Measurements from ENCODE around the gene GKN2.

GKN2 gene, protein sequence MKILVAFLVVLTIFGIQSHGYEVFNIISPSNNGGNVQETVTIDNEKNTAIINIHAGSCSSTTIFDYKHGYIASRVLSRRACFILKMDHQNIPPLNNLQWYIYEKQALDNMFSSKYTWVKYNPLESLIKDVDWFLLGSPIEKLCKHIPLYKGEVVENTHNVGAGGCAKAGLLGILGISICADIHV

DNA sequence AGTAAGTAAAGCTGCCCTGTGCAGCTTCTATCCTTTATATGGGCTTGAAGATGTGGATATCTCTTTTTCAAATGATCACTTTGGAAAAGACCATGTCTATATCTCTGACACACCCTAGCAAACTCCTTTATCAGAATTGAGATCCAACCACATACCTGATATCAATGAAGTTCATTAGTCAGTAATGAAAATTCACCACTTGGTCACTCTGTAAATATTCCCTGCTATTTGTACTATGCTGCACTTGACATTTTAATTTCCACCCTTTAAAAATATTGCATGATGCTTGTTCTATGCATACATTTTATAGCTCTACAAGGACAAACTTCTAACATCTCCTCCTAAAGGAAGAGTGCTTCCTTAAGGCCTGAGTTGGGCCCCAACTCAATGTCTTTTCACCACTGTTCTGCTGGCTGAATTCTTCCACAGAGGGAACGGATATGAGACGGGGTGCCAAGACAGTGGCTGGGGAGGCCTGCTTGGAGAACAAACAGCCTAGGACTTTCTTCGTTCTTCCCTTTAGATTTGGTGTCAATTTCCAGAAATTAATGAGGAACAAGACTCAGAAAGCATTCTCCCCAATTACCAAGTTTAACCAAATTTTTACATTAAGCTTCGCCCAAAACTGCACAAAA, at the start of gene GKN2:
Gene GKN2, minus strand, starts transcription at position 7 of the 635 bp plus-strand sequence. CDS start 32 bp downstream, outside the sequence.
- H3K4me1 ChIP-seq (ENCODE audit: control insufficient read depth, insufficient read depth, low read length), result peaks cover 3% of the 10 kb centered on the region; the same call in 1 of the 2 replicates
- H3K9me3 ChIP-seq (ENCODE audit: control insufficient read depth, insufficient read depth, low read depth, low read length), result no peaks in the 10 kb centered on the region
- no peak within 1 kb of the TSS for H3K4me3 ChIP-seq (ENCODE audit: low read depth, low read length)
- no peak within 1 kb of the TSS for H3K9ac ChIP-seq (ENCODE audit: low read length)
- H3K27ac ChIP-seq (ENCODE audit: low read depth, low read length), result no peak within 1 kb of the TSS
- no peaks in the 10 kb centered on the region for H3K27me3 ChIP-seq (ENCODE audit: control insufficient read depth, insufficient read depth, low read length)
- H3K36me3 ChIP-seq (ENCODE audit: control insufficient read depth, insufficient read depth, low read length), result no peaks in the 10 kb centered on the region

DNA sequence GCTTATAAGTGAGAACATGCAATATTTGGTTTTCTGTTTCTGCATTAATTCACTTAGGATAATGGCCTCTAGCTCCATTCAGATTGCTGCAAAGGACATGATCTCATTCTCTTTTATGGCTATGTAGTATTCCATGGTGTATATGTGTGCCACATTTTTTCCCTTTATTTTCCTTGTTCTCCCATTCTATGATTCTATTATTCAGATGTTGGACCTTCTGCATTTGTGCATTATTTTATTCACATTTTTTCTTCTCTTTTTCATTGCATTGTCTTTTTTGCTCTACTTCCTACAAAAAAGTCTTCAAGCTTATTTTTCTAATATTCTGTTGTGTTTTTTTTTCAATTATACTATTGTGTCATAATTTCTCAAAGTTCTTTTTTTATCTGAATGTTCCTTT, 49.2 kb upstream of the GKN2 start:
- Histone ChIP-seq H3K9me3 (ENCODE audit: control insufficient read depth, insufficient read depth, low read depth, low read length) (peaks cover 8% of the 10 kb centered on the region), H3K27me3 (ENCODE audit: control insufficient read depth, insufficient read depth, low read length) (no peaks in the 10 kb centered on the region), H3K27ac (ENCODE audit: low read depth, low read length) (no peak overlapping the region), H3K4me1 (ENCODE audit: control insufficient read depth, insufficient read depth, low read length) (no peaks in the 10 kb centered on the region), H3K4me3 (ENCODE audit: low read depth, low read length) (no peak overlapping the region), H3K9ac (ENCODE audit: low read length) (no peak overlapping the region), H3K36me3 (ENCODE audit: control insufficient read depth, insufficient read depth, low read length) (no peaks in the 10 kb centered on the region)

DNA sequence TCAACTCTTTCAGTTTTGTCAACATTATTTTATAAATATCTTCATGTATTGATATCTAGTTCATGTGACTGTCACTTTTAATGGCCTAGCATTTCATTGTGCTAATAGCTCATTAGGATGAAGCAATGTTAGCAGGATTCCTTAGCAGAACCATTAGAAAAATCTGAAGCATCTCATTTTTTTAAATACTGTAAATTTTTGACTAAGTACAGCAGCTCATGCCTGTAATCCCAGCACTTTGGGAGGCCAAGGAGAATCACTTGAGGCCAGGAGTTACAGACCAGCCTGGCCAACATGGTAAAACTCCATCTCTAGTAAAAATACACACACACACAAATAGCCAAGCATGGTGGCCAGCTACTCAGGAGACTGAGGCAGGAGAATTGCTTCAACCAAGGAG, 44.7 kb upstream of the GKN2 start:
- Histone ChIP-seq H3K4me1 (ENCODE audit: control insufficient read depth, insufficient read depth, low read length) (no peaks in the 10 kb centered on the region), H3K36me3 (ENCODE audit: control insufficient read depth, insufficient read depth, low read length) (no peaks in the 10 kb centered on the region), H3K9me3 (ENCODE audit: control insufficient read depth, insufficient read depth, low read depth, low read length) (peaks cover 4% of the 10 kb centered on the region; the same call in 1 of the 2 replicates), H3K27ac (ENCODE audit: low read depth, low read length) (no peak overlapping the region), H3K4me3 (ENCODE audit: low read depth, low read length) (no peak overlapping the region), H3K27me3 (ENCODE audit: control insufficient read depth, insufficient read depth, low read length) (no peaks in the 10 kb centered on the region), H3K9ac (ENCODE audit: low read length) (no peak overlapping the region)

DNA sequence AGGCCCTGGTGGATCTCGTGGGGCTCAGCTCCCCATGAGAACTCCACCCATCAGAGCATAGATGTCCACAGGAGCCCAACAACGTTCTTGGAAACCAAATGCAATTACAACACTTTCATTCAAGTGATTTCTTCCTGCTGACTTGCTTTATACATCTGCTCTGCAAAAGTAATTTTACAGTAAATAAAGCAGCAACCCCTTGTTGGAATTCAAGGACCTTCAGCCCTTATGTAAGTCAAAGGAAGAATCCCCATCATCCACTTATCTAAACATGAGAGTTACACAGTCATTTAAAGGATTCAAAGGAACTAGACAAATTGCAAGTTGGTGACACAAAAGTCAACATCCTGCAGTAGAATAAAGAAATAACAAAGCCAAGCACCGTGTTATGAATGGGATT, 43.2 kb upstream of the GKN2 start:
- Histone ChIP-seq H3K4me3 (ENCODE audit: low read depth, low read length) (no peak overlapping the region), H3K36me3 (ENCODE audit: control insufficient read depth, insufficient read depth, low read length) (no peaks in the 10 kb centered on the region), H3K9me3 (ENCODE audit: control insufficient read depth, insufficient read depth, low read depth, low read length) (no peaks in the 10 kb centered on the region), H3K4me1 (ENCODE audit: control insufficient read depth, insufficient read depth, low read length) (no peaks in the 10 kb centered on the region), H3K9ac (ENCODE audit: low read length) (no peak overlapping the region), H3K27me3 (ENCODE audit: control insufficient read depth, insufficient read depth, low read length) (no peaks in the 10 kb centered on the region), H3K27ac (ENCODE audit: low read depth, low read length) (no peak overlapping the region)

DNA sequence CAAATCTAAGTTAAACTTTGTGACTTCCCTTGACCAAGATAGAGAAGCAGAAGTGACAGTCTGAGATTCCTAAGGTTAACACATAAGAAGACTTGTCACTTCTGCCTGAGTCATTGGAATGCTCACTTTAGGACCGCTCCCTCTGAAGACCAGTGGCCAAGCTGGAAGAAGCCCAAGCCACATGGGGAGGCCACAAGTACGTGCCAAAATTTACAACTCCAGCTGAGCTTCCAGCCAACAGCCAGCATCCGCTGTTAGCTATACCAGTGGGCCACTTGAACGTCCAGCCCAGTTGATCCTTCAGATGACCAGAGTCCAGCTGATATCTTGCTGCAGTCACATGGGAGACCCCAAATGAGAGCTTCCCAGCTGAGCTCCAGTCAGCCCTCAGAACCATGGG, 42.2 kb upstream of the GKN2 start:
- H3K27me3 ChIP-seq (ENCODE audit: control insufficient read depth, insufficient read depth, low read length), result no peaks in the 10 kb centered on the region
- H3K36me3 ChIP-seq (ENCODE audit: control insufficient read depth, insufficient read depth, low read length), result no peaks in the 10 kb centered on the region
- no peak overlapping the region for H3K4me3 ChIP-seq (ENCODE audit: low read depth, low read length)
- H3K4me1 ChIP-seq (ENCODE audit: control insufficient read depth, insufficient read depth, low read length), result no peaks in the 10 kb centered on the region
- H3K9ac ChIP-seq (ENCODE audit: low read length), result no peak overlapping the region
- H3K9me3 ChIP-seq (ENCODE audit: control insufficient read depth, insufficient read depth, low read depth, low read length), result no peaks in the 10 kb centered on the region
- no peak overlapping the region for H3K27ac ChIP-seq (ENCODE audit: low read depth, low read length)

DNA sequence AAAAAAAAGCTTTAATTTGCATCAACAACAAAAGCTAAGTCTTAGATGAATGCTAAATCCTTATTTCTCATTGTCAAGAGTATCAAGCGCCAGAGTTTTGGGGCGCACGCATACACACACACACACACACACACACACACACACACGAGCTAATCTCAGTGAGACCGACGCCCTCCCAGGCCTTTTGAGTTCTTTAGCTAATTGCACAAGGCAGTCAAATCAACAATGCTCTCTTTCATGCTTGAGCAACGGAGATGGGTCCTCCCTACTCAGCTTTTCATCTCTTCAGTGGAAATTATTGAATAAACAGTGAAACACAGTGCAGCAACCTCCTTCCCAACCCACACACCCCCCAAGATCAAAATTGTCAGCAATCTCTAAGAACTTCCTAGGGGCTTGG, 41.0 kb upstream of the GKN2 start:
- no peak overlapping the region for H3K27ac ChIP-seq (ENCODE audit: low read depth, low read length)
- no peaks in the 10 kb centered on the region for H3K27me3 ChIP-seq (ENCODE audit: control insufficient read depth, insufficient read depth, low read length)
- no peaks in the 10 kb centered on the region for H3K9me3 ChIP-seq (ENCODE audit: control insufficient read depth, insufficient read depth, low read depth, low read length)
- no peak overlapping the region for H3K9ac ChIP-seq (ENCODE audit: low read length)
- no peaks in the 10 kb centered on the region for H3K36me3 ChIP-seq (ENCODE audit: control insufficient read depth, insufficient read depth, low read length)
- H3K4me1 ChIP-seq (ENCODE audit: control insufficient read depth, insufficient read depth, low read length), result no peaks in the 10 kb centered on the region
- H3K4me3 ChIP-seq (ENCODE audit: low read depth, low read length), result no peak overlapping the region

DNA sequence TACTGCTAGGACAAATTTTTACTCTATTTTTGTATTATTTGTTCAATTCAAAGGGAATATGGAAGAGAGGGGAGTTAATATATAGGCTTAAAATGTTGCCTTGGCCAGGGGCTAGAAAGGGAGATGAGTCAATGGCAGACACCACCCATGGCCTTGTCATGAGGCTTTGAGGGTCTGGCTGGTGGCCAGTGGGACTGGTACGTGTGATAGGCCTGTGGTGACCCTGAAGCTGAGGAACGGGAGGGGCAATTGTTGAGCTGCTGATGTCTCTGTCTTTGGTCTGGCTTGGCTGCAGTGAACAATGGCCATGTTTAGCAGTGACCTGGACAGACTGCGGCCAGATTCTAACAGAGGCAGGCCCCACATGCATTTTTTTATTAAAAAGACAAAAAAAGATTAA, 40.2 kb upstream of the GKN2 start:
- Histone ChIP-seq H3K9me3 (ENCODE audit: control insufficient read depth, insufficient read depth, low read depth, low read length) (no peaks in the 10 kb centered on the region), H3K4me1 (ENCODE audit: control insufficient read depth, insufficient read depth, low read length) (no peaks in the 10 kb centered on the region), H3K27ac (ENCODE audit: low read depth, low read length) (no peak overlapping the region), H3K36me3 (ENCODE audit: control insufficient read depth, insufficient read depth, low read length) (no peaks in the 10 kb centered on the region), H3K4me3 (ENCODE audit: low read depth, low read length) (no peak overlapping the region), H3K9ac (ENCODE audit: low read length) (no peak overlapping the region), H3K27me3 (ENCODE audit: control insufficient read depth, insufficient read depth, low read length) (no peaks in the 10 kb centered on the region)

DNA sequence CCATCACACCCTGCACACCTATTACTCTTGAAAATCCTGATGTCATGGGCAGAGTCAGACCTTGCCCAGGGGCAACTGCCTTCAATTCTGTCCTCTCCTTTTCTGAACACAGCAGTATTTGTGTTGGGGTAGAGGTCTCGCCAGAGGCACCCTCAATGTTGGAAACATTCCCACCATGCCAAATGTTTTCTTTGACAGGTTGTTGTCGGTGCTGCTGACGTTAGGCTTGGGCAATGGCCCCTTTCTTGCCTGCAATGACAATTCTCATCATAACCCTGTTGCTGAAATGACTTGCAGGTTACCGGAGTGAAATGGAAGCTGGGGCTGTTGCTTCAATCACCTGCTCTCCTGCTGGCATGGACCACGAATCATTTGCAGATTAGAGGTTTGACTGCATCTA, 39.6 kb upstream of the GKN2 start:
- H3K4me1 ChIP-seq (ENCODE audit: control insufficient read depth, insufficient read depth, low read length), result no peaks in the 10 kb centered on the region
- no peaks in the 10 kb centered on the region for H3K36me3 ChIP-seq (ENCODE audit: control insufficient read depth, insufficient read depth, low read length)
- no peak overlapping the region for H3K4me3 ChIP-seq (ENCODE audit: low read depth, low read length)
- H3K27ac ChIP-seq (ENCODE audit: low read depth, low read length), result no peak overlapping the region
- no peak overlapping the region for H3K9ac ChIP-seq (ENCODE audit: low read length)
- no peaks in the 10 kb centered on the region for H3K9me3 ChIP-seq (ENCODE audit: control insufficient read depth, insufficient read depth, low read depth, low read length)
- H3K27me3 ChIP-seq (ENCODE audit: control insufficient read depth, insufficient read depth, low read length), result no peaks in the 10 kb centered on the region

DNA sequence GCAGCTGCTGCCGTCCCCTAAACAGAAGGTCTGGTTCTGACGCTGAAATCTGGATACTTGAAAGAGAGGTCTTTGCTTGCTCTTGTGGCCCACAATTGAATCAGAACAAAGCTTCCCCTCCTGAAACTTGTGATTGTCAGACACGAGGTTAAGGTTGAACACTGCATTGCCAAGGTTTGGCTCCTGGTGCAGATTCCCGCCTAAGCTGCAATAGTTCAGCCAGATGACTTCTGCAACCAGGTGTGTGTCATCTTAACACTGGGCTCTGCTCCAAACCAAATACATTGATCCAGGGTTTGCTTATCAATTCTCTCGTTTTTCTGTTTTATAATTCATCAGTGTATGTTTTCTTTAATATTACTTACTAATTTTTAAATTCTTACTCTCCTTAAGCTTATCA, 36.3 kb upstream of the GKN2 start:
- H3K36me3 ChIP-seq (ENCODE audit: control insufficient read depth, insufficient read depth, low read length), result no peaks in the 10 kb centered on the region
- H3K9me3 ChIP-seq (ENCODE audit: control insufficient read depth, insufficient read depth, low read depth, low read length), result no peaks in the 10 kb centered on the region
- H3K27me3 ChIP-seq (ENCODE audit: control insufficient read depth, insufficient read depth, low read length), result no peaks in the 10 kb centered on the region
- H3K4me1 ChIP-seq (ENCODE audit: control insufficient read depth, insufficient read depth, low read length), result no peaks in the 10 kb centered on the region
- no peak overlapping the region for H3K9ac ChIP-seq (ENCODE audit: low read length)
- no peak overlapping the region for H3K27ac ChIP-seq (ENCODE audit: low read depth, low read length)
- H3K4me3 ChIP-seq (ENCODE audit: low read depth, low read length), result no peak overlapping the region

DNA sequence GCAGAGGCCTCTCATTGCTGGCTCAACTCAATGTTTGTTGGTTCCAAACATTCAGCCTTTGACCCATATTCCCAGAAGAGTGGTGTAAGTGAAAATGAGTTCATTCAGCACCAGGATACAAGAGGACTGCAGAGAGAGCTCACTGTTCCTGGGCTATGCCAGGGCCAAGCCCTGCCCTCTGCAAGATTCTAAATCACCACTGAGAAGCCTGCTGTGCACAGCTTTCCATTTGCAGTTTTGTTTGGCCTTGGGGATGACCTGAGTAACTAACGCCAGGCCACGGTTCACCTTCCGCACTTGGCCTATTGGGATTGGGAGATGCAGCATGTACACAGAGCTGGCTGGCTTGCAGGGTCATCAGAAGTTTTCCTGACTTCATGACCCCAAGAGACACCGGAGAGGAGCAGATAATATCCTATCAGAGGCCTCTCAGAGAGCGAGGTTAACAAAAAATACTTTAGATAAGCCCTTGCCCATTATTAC, 34.4 kb upstream of the GKN2 start:
- Histone ChIP-seq H3K9ac (ENCODE audit: low read length) (no peak overlapping the region), H3K4me1 (ENCODE audit: control insufficient read depth, insufficient read depth, low read length) (no peaks in the 10 kb centered on the region), H3K27ac (ENCODE audit: low read depth, low read length) (no peak overlapping the region), H3K27me3 (ENCODE audit: control insufficient read depth, insufficient read depth, low read length) (no peaks in the 10 kb centered on the region), H3K36me3 (ENCODE audit: control insufficient read depth, insufficient read depth, low read length) (no peaks in the 10 kb centered on the region), H3K9me3 (ENCODE audit: control insufficient read depth, insufficient read depth, low read depth, low read length) (no peaks in the 10 kb centered on the region), H3K4me3 (ENCODE audit: low read depth, low read length) (no peak overlapping the region)

DNA sequence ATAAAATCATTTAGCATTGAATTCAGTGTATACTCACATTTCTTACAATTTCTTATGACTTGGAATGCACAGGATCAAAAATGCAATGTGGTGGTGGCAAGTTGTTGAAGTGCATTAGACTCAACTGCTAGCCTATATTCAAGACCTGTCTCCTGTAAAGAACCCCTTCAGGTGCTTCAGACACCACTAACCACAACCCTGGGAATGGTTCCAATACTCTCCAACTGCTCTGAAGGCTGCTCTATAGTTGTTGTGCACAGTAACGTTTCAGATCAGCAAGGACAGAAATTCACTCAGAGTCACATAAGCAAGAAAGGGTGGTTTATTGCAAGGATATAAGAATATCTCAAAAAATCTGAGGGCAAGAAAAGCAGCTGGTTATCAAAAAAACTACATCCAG, 28.3 kb upstream of the GKN2 start:
- no peak overlapping the region for H3K4me3 ChIP-seq (ENCODE audit: low read depth, low read length)
- H3K9ac ChIP-seq (ENCODE audit: low read length), result no peak overlapping the region
- no peaks in the 10 kb centered on the region for H3K9me3 ChIP-seq (ENCODE audit: control insufficient read depth, insufficient read depth, low read depth, low read length)
- no peaks in the 10 kb centered on the region for H3K27me3 ChIP-seq (ENCODE audit: control insufficient read depth, insufficient read depth, low read length)
- H3K27ac ChIP-seq (ENCODE audit: low read depth, low read length), result no peak overlapping the region
- H3K4me1 ChIP-seq (ENCODE audit: control insufficient read depth, insufficient read depth, low read length), result no peaks in the 10 kb centered on the region
- no peaks in the 10 kb centered on the region for H3K36me3 ChIP-seq (ENCODE audit: control insufficient read depth, insufficient read depth, low read length)

All from HUES6 (cell line).